Fibroblast of skin of abdomen (primary cell): ENCODE results near the gene TACR2.

Source experiments
- DNase-seq: peaks from one replicate; pipeline ENCODE4 v3.0.0-alpha.2; 2013

TACR2 gene

GRCh38 chr10:69419096-69419743 is 2.5 kb upstream of the TACR2 start:
- no peak for DNase-seq

DNA sequence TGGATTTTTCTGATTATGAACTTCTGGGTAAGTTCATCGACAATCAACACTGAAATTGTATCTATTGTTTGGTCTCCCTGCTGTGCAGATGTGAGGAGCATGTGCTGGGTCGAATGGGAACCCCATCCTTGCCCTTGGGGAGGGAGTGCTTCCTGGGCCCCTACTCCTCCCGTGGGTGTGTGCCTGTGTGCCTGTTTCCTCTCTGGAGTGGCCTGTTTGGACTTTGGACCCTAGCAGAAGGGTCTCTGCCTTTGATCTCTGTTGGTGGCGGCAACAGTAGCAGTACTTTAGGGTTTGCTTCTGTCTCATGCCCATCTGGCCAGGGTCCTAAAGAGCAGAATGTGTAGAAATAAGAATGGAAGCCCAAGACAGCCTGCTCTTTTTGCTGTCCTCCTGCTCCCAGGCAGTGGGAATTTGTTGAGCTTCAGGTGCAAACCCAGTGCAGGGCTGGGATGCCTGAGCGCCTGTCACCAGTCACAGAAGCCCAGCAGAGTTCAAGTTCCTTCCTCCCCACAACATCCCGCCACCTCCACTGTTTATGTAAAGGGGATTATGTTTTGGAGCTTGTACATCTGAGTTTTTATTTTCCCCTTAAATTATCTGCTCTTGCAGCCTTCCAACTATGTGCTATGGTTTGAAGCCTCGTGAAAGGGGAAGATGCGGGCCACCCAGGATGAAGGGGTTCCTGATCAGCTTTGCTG is 1.5 kb upstream of the TACR2 start:
- no peak for DNase-seq

DNA sequence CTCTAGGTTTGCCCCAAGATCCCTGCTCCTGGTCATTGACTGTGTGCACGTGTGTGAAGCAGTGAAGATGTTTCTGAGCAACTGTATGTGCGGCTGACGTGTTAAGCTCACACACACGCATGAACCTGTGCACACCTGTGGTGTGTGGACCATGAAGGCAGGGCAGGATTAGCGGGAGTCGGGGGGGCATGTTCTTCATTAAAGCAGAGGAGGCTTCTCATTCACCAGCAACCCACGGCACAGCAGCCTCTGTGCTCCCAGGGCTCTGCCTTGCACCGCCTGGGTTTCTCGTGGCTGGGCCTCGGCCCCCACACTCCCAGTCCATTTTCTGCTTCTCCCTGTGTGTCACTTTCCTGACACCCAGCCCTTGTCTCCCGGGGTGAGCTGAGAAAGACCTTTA is 824 bp upstream of the TACR2 start:
- no peak for DNase-seq

GRCh38 chr10:69415951-69416350 is 767 bp downstream of the TACR2 start:
- DNase-seq = no peak

DNA sequence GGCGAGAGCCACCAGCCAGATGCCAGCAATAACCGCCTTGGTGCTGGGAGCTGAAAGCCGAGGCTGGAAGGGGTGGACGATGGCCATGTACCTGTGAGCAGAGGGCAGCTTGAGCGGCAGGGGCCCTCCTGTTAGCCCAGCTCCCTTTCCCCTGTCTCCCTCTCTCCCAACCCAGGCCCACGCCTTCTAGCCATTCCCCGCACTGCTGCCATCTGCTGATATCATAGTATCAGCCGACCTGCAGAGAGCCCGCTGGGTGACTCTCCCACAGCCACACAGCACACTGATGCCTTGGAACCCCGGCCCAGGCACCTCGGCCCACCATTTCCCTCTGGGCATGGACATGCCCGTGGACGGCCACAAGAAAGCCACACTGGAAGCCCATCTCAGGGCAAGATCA is 1.7 kb downstream of the TACR2 start:
- no peak for DNase-seq

- DNase-seq = no peak
Observed at GRCh38 chr10:69414036-69415018, 2.4 kb downstream of the TACR2 start.

- DNase-seq = peak; percentile 67
Observed at GRCh38 chr10:69413221-69413865, 3.4 kb downstream of the TACR2 start.

- no peak for DNase-seq
Observed at GRCh38 chr10:69412232-69412790, 4.4 kb downstream of the TACR2 start.

GRCh38 chr10:69411476-69411875 is 5.2 kb downstream of the TACR2 start:
- DNase-seq = no peak

DNA sequence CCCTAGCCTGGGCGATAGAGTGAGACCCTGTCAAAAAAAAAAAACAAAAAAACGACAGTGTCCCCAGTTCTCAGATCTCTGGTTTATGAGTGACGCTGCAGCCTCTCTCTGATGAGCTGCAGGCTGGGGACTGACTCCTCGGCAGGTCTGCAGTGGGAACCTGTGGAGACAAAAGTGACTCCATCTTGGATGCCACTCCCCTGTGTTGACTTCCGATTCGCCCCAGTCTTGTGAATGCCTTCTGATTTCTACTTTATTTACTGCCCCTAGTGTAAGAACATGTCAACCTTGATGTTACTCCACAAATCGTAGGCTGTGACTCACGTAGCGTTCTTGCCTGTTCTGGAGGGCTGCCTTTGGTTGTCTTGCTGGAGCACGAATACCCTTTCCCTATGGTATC is 6.2 kb downstream of the TACR2 start:
- DNase-seq = no peak

DNA sequence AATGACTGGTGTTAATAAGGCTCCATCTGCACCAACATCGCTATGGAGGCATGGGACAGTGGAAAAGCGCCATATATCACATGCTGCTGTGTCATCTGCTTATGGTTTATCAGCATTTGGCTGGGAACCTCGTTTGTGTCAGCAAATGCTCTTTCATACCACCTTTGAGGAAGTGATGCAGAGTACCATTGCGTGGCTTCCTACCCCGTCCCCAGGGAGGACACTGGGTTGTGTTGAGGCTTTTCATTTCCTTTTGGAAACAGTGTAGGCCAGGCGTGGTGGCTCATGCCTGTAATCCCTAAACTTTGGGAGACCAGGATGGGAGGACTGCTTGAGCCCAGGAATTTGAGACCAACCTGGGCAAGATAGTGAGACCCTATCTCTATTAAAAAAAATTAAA is 6.8 kb downstream of the TACR2 start:
- DNase-seq = no peak

GRCh38 chr10:69409176-69409495 is 7.6 kb downstream of the TACR2 start:
- no peak for DNase-seq

GRCh38 chr10:69408318-69409175 is 8.2 kb downstream of the TACR2 start:
- DNase-seq = peak; percentile 94

- DNase-seq = no peak
Observed at GRCh38 chr10:69407621-69408301, 9.0 kb downstream of the TACR2 start.

DNA sequence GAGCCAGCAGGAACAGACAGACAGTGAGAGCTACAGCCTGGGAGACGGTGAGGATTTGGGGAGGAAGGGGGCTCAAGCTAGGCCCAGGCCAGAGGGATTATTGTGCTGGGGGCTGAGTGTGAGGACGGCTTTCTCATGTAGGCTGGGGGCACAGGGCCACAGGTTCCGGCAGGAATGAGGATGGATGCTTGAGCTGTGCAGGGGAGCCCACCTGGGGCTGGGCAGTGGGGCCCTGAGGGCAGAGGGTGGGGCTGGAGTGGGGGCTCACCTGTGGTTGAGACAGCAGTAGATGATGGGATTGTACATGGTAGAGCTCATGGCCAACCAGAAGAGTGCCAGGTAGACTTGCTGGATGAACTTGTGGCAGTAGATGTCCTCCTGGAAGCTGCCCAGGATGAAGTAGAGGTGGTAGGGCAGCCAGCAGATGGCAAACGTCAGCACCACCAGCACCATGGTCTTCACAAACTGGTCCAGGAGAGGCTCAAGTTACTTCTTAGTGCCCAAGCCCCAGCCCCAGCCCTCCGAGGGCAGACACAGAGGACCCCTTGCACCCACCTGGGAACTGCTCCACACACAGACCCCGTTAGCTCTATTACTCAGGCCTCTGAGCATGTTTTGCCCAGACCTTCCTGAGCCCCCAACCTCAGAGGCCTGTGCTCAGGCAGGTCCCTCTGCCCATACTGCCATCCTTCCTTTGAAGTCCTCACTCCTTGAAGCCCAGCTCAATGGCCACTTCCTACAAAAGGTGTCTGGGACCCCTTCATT is 9.7 kb downstream of the TACR2 start:
- DNase-seq = no peak

- no peak for DNase-seq
Observed at GRCh38 chr10:69406302-69406811, 10.4 kb downstream of the TACR2 start.

GRCh38 chr10:69405221-69405620 is 11.5 kb downstream of the TACR2 start:
- DNase-seq = no peak

GRCh38 chr10:69404786-69405185 is 11.9 kb downstream of the TACR2 start:
- DNase-seq = no peak

- DNase-seq = peak; percentile 39
Observed at GRCh38 chr10:69403519-69403918, 13.2 kb downstream of the TACR2 start.

DNA sequence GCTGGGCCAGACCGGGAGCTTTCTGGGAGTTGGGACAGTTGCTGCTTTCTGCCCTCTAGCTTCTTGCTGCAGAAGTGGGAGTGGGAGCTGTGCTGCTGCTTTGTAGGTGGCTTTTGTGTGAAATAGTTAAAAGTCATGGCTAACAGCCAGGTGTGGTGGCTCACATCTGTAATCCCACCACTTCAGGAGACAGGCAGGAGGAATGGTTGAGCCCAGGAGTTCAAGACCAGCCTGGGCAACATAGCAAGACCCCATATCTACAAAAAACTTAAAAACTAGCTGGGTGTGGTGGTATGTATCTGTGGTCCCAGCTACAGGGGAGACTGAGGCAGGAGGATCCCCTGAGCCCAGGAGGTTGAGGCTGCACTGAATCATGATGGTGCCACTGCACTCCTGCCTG is 13.7 kb downstream of the TACR2 start:
- no peak for DNase-seq
